Measurements from ENCODE around the gene ASTN2. TPM values are rescaled to one million over a fixed set of nuclear protein-coding genes. Genes with fewer than 3 reads are reported as not detected.

Gene ASTN2
- total RNA-seq, 1 experiment from 2014 or later = 7.4 TPM

GRCh38 chr9:117116084-117116483 lies 298.8 kb downstream of the ASTN2 start:
- Histone ChIP-seq H3K4me3 (ENCODE audit: insufficient read depth, low read depth, low read length) (no peak overlapping the region), H3K27me3 (ENCODE audit: control insufficient read depth, insufficient read depth, low read length) (no peaks in the 10 kb centered on the region), H3K36me3 (replicated peaks; ENCODE audit: control insufficient read depth, insufficient read depth, low read length) (no peaks in the 10 kb centered on the region)
- no peak for DNase-seq

GRCh38 chr9:117114768-117115167 lies 300.1 kb downstream of the ASTN2 start:
- Histone ChIP-seq H3K27me3 (ENCODE audit: control insufficient read depth, insufficient read depth, low read length) (no peaks in the 10 kb centered on the region), H3K36me3 (replicated peaks; ENCODE audit: control insufficient read depth, insufficient read depth, low read length) (no peaks in the 10 kb centered on the region), H3K4me3 (ENCODE audit: insufficient read depth, low read depth, low read length) (no peak overlapping the region)
- no peak for DNase-seq

- no peaks in the 10 kb centered on the region for H3K27me3 ChIP-seq (ENCODE audit: control insufficient read depth, insufficient read depth, low read length)
- no peak overlapping the region for H3K4me3 ChIP-seq (ENCODE audit: insufficient read depth, low read depth, low read length)
- no peak for DNase-seq
- H3K36me3 ChIP-seq (replicated peaks; ENCODE audit: control insufficient read depth, insufficient read depth, low read length) = no peaks in the 10 kb centered on the region
Measured at GRCh38 chr9:117104716-117105495, 310.0 kb downstream of the ASTN2 start.

- H3K36me3 ChIP-seq (replicated peaks; ENCODE audit: control insufficient read depth, insufficient read depth, low read length) = no peaks in the 10 kb centered on the region
- H3K27me3 ChIP-seq (ENCODE audit: control insufficient read depth, insufficient read depth, low read length) = no peaks in the 10 kb centered on the region
- no peak overlapping the region for H3K4me3 ChIP-seq (ENCODE audit: insufficient read depth, low read depth, low read length)
- DNase-seq = no peak
Measured at GRCh38 chr9:117104206-117104605, 310.7 kb downstream of the ASTN2 start.

GRCh38 chr9:117103438-117104110 lies 311.3 kb downstream of the ASTN2 start:
- H3K4me3 ChIP-seq (ENCODE audit: insufficient read depth, low read depth, low read length) = no peak overlapping the region
- DNase-seq = no peak

GRCh38 chr9:117101008-117101407 lies 313.8 kb downstream of the ASTN2 start:
- H3K4me3 ChIP-seq (ENCODE audit: insufficient read depth, low read depth, low read length) = no peak overlapping the region
- no peaks in the 10 kb centered on the region for H3K36me3 ChIP-seq (replicated peaks; ENCODE audit: control insufficient read depth, insufficient read depth, low read length)
- DNase-seq = no peak
- H3K27me3 ChIP-seq (ENCODE audit: control insufficient read depth, insufficient read depth, low read length) = no peaks in the 10 kb centered on the region

More at GRCh38 chr9:117103438-117104110, 311.3 kb downstream of the ASTN2 start:
- H3K36me3 ChIP-seq (replicated peaks; ENCODE audit: control insufficient read depth, insufficient read depth, low read length) = no peaks in the 10 kb centered on the region
- H3K27me3 ChIP-seq (ENCODE audit: control insufficient read depth, insufficient read depth, low read length) = no peaks in the 10 kb centered on the region

- DNase-seq = no peak
- H3K4me3 ChIP-seq (ENCODE audit: insufficient read depth, low read depth, low read length) = no peak overlapping the region
Measured at GRCh38 chr9:117098331-117098730, 316.5 kb downstream of the ASTN2 start.

GRCh38 chr9:117097761-117098160 lies 317.1 kb downstream of the ASTN2 start:
- no peak overlapping the region for H3K4me3 ChIP-seq (ENCODE audit: insufficient read depth, low read depth, low read length)
- H3K36me3 ChIP-seq (replicated peaks; ENCODE audit: control insufficient read depth, insufficient read depth, low read length) = no peaks in the 10 kb centered on the region
- DNase-seq = no peak
- no peaks in the 10 kb centered on the region; the same call in 1 of the 2 replicates for H3K27me3 ChIP-seq (ENCODE audit: control insufficient read depth, insufficient read depth, low read length)

More at GRCh38 chr9:117098331-117098730, 316.5 kb downstream of the ASTN2 start:
- Histone ChIP-seq H3K36me3 (replicated peaks; ENCODE audit: control insufficient read depth, insufficient read depth, low read length) (no peaks in the 10 kb centered on the region), H3K27me3 (ENCODE audit: control insufficient read depth, insufficient read depth, low read length) (no peaks in the 10 kb centered on the region)

GRCh38 chr9:117096138-117096537 lies 318.7 kb downstream of the ASTN2 start:
- no peaks in the 10 kb centered on the region; the same call in 1 of the 2 replicates for H3K27me3 ChIP-seq (ENCODE audit: control insufficient read depth, insufficient read depth, low read length)
- no peak overlapping the region for H3K4me3 ChIP-seq (ENCODE audit: insufficient read depth, low read depth, low read length)
- DNase-seq = no peak
- H3K36me3 ChIP-seq (replicated peaks; ENCODE audit: control insufficient read depth, insufficient read depth, low read length) = no peaks in the 10 kb centered on the region

- no peak for DNase-seq
- H3K4me3 ChIP-seq (ENCODE audit: insufficient read depth, low read depth, low read length) = no peak overlapping the region
- no peaks in the 10 kb centered on the region; the same call in 1 of the 2 replicates for H3K27me3 ChIP-seq (ENCODE audit: control insufficient read depth, insufficient read depth, low read length)
- no peaks in the 10 kb centered on the region for H3K36me3 ChIP-seq (replicated peaks; ENCODE audit: control insufficient read depth, insufficient read depth, low read length)
Measured at GRCh38 chr9:117095081-117095480, 319.8 kb downstream of the ASTN2 start.

GRCh38 chr9:117093891-117094844 lies 320.7 kb downstream of the ASTN2 start:
- Histone ChIP-seq H3K27me3 (ENCODE audit: control insufficient read depth, insufficient read depth, low read length) (no peaks in the 10 kb centered on the region; the same call in 1 of the 2 replicates), H3K4me3 (ENCODE audit: insufficient read depth, low read depth, low read length) (no peak overlapping the region), H3K36me3 (replicated peaks; ENCODE audit: control insufficient read depth, insufficient read depth, low read length) (no peaks in the 10 kb centered on the region)
- no peak for DNase-seq

- Histone ChIP-seq H3K4me3 (ENCODE audit: insufficient read depth, low read depth, low read length) (no peak overlapping the region), H3K36me3 (replicated peaks; ENCODE audit: control insufficient read depth, insufficient read depth, low read length) (no peaks in the 10 kb centered on the region), H3K27me3 (ENCODE audit: control insufficient read depth, insufficient read depth, low read length) (no peaks in the 10 kb centered on the region; the same call in 1 of the 2 replicates)
- no peak for DNase-seq
Measured at GRCh38 chr9:117092582-117092981, 322.3 kb downstream of the ASTN2 start.

- Histone ChIP-seq H3K4me3 (ENCODE audit: insufficient read depth, low read depth, low read length) (no peak overlapping the region), H3K27me3 (ENCODE audit: control insufficient read depth, insufficient read depth, low read length) (no peaks in the 10 kb centered on the region; the same call in 1 of the 2 replicates), H3K36me3 (replicated peaks; ENCODE audit: control insufficient read depth, insufficient read depth, low read length) (no peaks in the 10 kb centered on the region)
- peak; percentile 37 for DNase-seq
Measured at GRCh38 chr9:117091529-117091928, 323.3 kb downstream of the ASTN2 start.

- H3K36me3 ChIP-seq (replicated peaks; ENCODE audit: control insufficient read depth, insufficient read depth, low read length) = no peaks in the 10 kb centered on the region
- no peak for DNase-seq
- no peaks in the 10 kb centered on the region; the same call in 1 of the 2 replicates for H3K27me3 ChIP-seq (ENCODE audit: control insufficient read depth, insufficient read depth, low read length)
Measured at GRCh38 chr9:117088786-117089185, 326.1 kb downstream of the ASTN2 start.

More at GRCh38 chr9:117088786-117089185, 326.1 kb downstream of the ASTN2 start:
- no peak overlapping the region for H3K4me3 ChIP-seq (ENCODE audit: insufficient read depth, low read depth, low read length)

Data from H7 (cell line).